Renal pelvis (tissue), 3 donors: ENCODE results near the gene ATG101. TPM values are rescaled to one million over a fixed set of nuclear protein-coding genes. Genes with fewer than 3 reads are reported as not detected.

Experiments used
- polyA plus RNA-seq, 3 donors: library from polyadenylated mRNA; unstranded; fragments of 120-200 nt; gene quantifications; one replicate each; pipeline ENCODE4 v1.2.1, GENCODE V29; 2013; ENCODE audit not compliant: insufficient read length in 3 of 3

ATG101 gene
- polyA plus RNA-seq, 3 donors = 28.7 to 34.0 (median 30.1) TPM

Other genes starting within 250 kb of the ATG101 start
- 1 to 10 TPM; 5.4 to 7.0 (median 6.2) TPM for gene FIGNL2, start 221.3 kb upstream of the ATG101 start, polyA plus RNA-seq
- under 1 TPM; 0.14 to 0.73 (median 0.53) TPM for gene ANKRD33, start 181.9 kb upstream of the ATG101 start, polyA plus RNA-seq
- 10 to 100 TPM; 33.6 to 37.1 (median 34.3) TPM for gene ACVRL1, start 162.5 kb upstream of the ATG101 start, polyA plus RNA-seq
- 10 to 100 TPM; 53.4 to 65.8 (median 58.7) TPM for gene ACVR1B, start 118.3 kb upstream of the ATG101 start, polyA plus RNA-seq
- 10 to 100 TPM; 17.7 to 20.3 (median 19.3) TPM for gene TAMALIN, start 63.0 kb upstream of the ATG101 start, polyA plus RNA-seq
- gene NR4A1, start 18.5 kb upstream of the ATG101 start, polyA plus RNA-seq = 10 to 100 TPM in 2 of 3 donors, 1 to 10 TPM in 1; 9.5 to 14.7 (median 14.1) TPM
- gene SMIM41, start 9.7 kb downstream of the ATG101 start, polyA plus RNA-seq = under 1 TPM; 0.61 to 0.73 (median 0.73) TPM
- gene KRT80, start 122.0 kb downstream of the ATG101 start, polyA plus RNA-seq = 1 to 10 TPM in 1 of 3 donors, under 1 TPM in 2; 0.70 to 1.1 (median 0.99) TPM
- gene KRT7, start 163.3 kb downstream of the ATG101 start, polyA plus RNA-seq = 10 to 100 TPM; 62.3 to 83.1 (median 64.3) TPM
- gene KRT86, start 204.7 kb downstream of the ATG101 start, polyA plus RNA-seq = not detected
- gene KRT81, start 221.6 kb downstream of the ATG101 start, polyA plus RNA-seq = under 1 TPM in 1 of 3 donors, not detected in 2; 0.11 TPM